ENCODE measurements around the gene CRCP. TPM values are rescaled to one million over a fixed set of nuclear protein-coding genes. Genes with fewer than 3 reads are reported as not detected.
"Not testable (repeated sequence)": the region's sequence is repeated elsewhere in the genome, so short reads cannot be mapped to it uniquely, and the experiment has no call there.

The CRCP gene
- total RNA-seq, 1 donor: 44.9 TPM

DNA sequence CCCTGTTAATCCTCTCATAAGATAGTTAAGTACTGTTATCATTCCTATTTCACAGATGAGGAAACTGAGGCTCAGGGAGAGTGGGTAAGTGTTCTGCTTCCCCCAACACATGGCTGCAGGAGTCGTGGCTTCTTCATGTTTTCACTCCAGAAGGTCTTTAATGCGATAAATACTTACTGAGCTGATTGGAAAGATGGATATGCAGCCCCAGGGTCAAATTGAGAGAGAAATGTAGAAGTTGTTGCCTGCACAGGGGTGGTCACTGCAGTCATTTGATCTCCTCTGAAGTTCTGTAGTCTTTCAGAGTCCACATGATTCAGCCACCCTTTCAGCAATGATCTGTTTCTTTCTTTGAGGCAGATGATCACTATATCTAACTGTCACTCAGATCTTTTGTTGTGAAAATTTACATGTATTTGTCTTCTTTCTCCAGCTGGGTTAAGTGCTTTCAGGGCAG lies 29.3 kb downstream of the CRCP start:
- H3K36me3 ChIP-seq (ENCODE audit: insufficient read depth, low read length): peaks cover 37% of the 10 kb centered on the region
- H3K4me3 ChIP-seq (ENCODE audit: insufficient read depth, low read length): no peak overlapping the region
- no peak overlapping the region for H3K4me2 ChIP-seq (ENCODE audit: insufficient read depth, low read length)
- TF ChIP-seq CTCF (IDR thresholded peaks at IDR 0.05; ENCODE audit: extremely low read depth, low read depth, low read length): no peak
- peaks cover 4% of the 10 kb centered on the region for H4K20me1 ChIP-seq (ENCODE audit: insufficient read depth, low read length)
- peaks cover 28% of the 10 kb centered on the region for H3K79me2 ChIP-seq (ENCODE audit: insufficient read depth, low read length)
- no peak overlapping the region for H2AFZ ChIP-seq (ENCODE audit: low read length)
- DNase-seq (ENCODE audit: insufficient read length, low spot score, missing footprints): no peak
- H3K27me3 ChIP-seq (ENCODE audit: insufficient read depth, low read length): no peaks in the 10 kb centered on the region
- no peaks in the 10 kb centered on the region for H3K9me3 ChIP-seq (ENCODE audit: low read depth, low read length)
- H3K4me1 ChIP-seq (ENCODE audit: insufficient read depth, low read length): peaks cover 33% of the 10 kb centered on the region
- no peak overlapping the region for H3K27ac ChIP-seq (ENCODE audit: low read depth, low read length)

GRCh38 chr7:66145400-66146104 lies 30.9 kb downstream of the CRCP start:
- Histone ChIP-seq H3K36me3 (ENCODE audit: insufficient read depth, low read length) (peaks cover 33% of the 10 kb centered on the region), H3K4me3 (ENCODE audit: insufficient read depth, low read length) (no peak overlapping the region), H3K79me2 (ENCODE audit: insufficient read depth, low read length) (peaks cover 21% of the 10 kb centered on the region), H3K27ac (ENCODE audit: low read depth, low read length) (no peak overlapping the region), H3K4me2 (ENCODE audit: insufficient read depth, low read length) (no peak overlapping the region), H3K4me1 (ENCODE audit: insufficient read depth, low read length) (peaks cover 26% of the 10 kb centered on the region), H4K20me1 (ENCODE audit: insufficient read depth, low read length) (peaks cover 4% of the 10 kb centered on the region), H2AFZ (ENCODE audit: low read length) (no peak overlapping the region), H3K9me3 (ENCODE audit: low read depth, low read length) (no peaks in the 10 kb centered on the region), H3K27me3 (ENCODE audit: insufficient read depth, low read length) (no peaks in the 10 kb centered on the region)
- DNase-seq (ENCODE audit: insufficient read length, low spot score, missing footprints): no peak
- no peak for TF ChIP-seq CTCF (IDR thresholded peaks at IDR 0.05; ENCODE audit: extremely low read depth, low read depth, low read length)

GRCh38 chr7:66146701-66147100 lies 32.1 kb downstream of the CRCP start:
- Histone ChIP-seq H3K9me3 (ENCODE audit: low read depth, low read length) (no peaks in the 10 kb centered on the region), H4K20me1 (ENCODE audit: insufficient read depth, low read length) (no peaks in the 10 kb centered on the region), H3K36me3 (ENCODE audit: insufficient read depth, low read length) (peaks cover 30% of the 10 kb centered on the region), H3K4me3 (ENCODE audit: insufficient read depth, low read length) (no peak overlapping the region), H3K4me1 (ENCODE audit: insufficient read depth, low read length) (peaks cover 28% of the 10 kb centered on the region), H3K27ac (ENCODE audit: low read depth, low read length) (no peak overlapping the region), H3K27me3 (ENCODE audit: insufficient read depth, low read length) (no peaks in the 10 kb centered on the region), H2AFZ (ENCODE audit: low read length) (no peak overlapping the region), H3K79me2 (ENCODE audit: insufficient read depth, low read length) (peaks cover 24% of the 10 kb centered on the region), H3K4me2 (ENCODE audit: insufficient read depth, low read length) (no peak overlapping the region)
- DNase-seq (ENCODE audit: insufficient read length, low spot score, missing footprints): no peak
- no peak for TF ChIP-seq CTCF (IDR thresholded peaks at IDR 0.05; ENCODE audit: extremely low read depth, low read depth, low read length)

GRCh38 chr7:66147657-66148056 lies 33.0 kb downstream of the CRCP start:
- DNase-seq (ENCODE audit: insufficient read length, low spot score, missing footprints); H2AFZ ChIP-seq (ENCODE audit: low read length); H3K27me3 ChIP-seq (ENCODE audit: insufficient read depth, low read length); H3K27ac ChIP-seq (ENCODE audit: low read depth, low read length); H3K9me3 ChIP-seq (ENCODE audit: low read depth, low read length); H3K4me2 ChIP-seq (ENCODE audit: insufficient read depth, low read length); H4K20me1 ChIP-seq (ENCODE audit: insufficient read depth, low read length); H3K4me3 ChIP-seq (ENCODE audit: insufficient read depth, low read length): not testable (repeated sequence)
- Histone ChIP-seq H3K4me1 (ENCODE audit: insufficient read depth, low read length) (peaks cover 37% of the 10 kb centered on the region), H3K36me3 (ENCODE audit: insufficient read depth, low read length) (peaks cover 29% of the 10 kb centered on the region), H3K79me2 (ENCODE audit: insufficient read depth, low read length) (peaks cover 19% of the 10 kb centered on the region)

Data from osteoblast (primary cell).